ENCODE data around the gene AP3M1. TPM values are rescaled to one million over a fixed set of nuclear protein-coding genes. Genes with fewer than 3 reads are reported as not detected.
"Not testable (repeated sequence)": the region's sequence is repeated elsewhere in the genome, so short reads cannot be mapped to it uniquely, and the experiment has no call there.

The AP3M1 gene, protein sequence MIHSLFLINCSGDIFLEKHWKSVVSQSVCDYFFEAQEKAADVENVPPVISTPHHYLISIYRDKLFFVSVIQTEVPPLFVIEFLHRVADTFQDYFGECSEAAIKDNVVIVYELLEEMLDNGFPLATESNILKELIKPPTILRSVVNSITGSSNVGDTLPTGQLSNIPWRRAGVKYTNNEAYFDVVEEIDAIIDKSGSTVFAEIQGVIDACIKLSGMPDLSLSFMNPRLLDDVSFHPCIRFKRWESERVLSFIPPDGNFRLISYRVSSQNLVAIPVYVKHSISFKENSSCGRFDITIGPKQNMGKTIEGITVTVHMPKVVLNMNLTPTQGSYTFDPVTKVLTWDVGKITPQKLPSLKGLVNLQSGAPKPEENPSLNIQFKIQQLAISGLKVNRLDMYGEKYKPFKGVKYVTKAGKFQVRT
- polyA plus RNA-seq (ENCODE audit: insufficient read depth in 1 of 5, insufficient read length in 5 of 5, low replicate concordance in 1 of 5), result 10 to 100 TPM; 40.5 to 56.2 (median 54.9) TPM
- long read RNA-seq, donor 1, full-length matches to known transcripts, result 18 of 18 reads
- long read RNA-seq, donor 1, partial matches to known transcripts, result 0 of 18 reads
- long read RNA-seq, donor 1, other reads (novel, unspliced or antisense), result 0 of 18 reads
- long read RNA-seq, donor 2, full-length matches to known transcripts, result 7 of 7 reads
- long read RNA-seq, donor 2, partial matches to known transcripts, result 0 of 7 reads
- long read RNA-seq, donor 2, other reads (novel, unspliced or antisense), result 0 of 7 reads
- long read RNA-seq, donor 3, full-length matches to known transcripts, result 11 of 11 reads
- long read RNA-seq, donor 3, partial matches to known transcripts, result 0 of 11 reads
- long read RNA-seq, donor 3, other reads (novel, unspliced or antisense), result 0 of 11 reads
- long read RNA-seq, donor 4, full-length matches to known transcripts, result 6 of 6 reads
- long read RNA-seq, donor 4, partial matches to known transcripts, result 0 of 6 reads
- long read RNA-seq, donor 4, other reads (novel, unspliced or antisense), result 0 of 6 reads
- long read RNA-seq, donor 5, full-length matches to known transcripts, result 14 of 14 reads
- long read RNA-seq, donor 5, partial matches to known transcripts, result 0 of 14 reads
- long read RNA-seq, donor 5, other reads (novel, unspliced or antisense), result 0 of 14 reads
- long read RNA-seq, donor 6, full-length matches to known transcripts, result 12 of 12 reads
- long read RNA-seq, donor 6, partial matches to known transcripts, result 0 of 12 reads
- long read RNA-seq, donor 6, other reads (novel, unspliced or antisense), result 0 of 12 reads
- long read RNA-seq, donor 7, full-length matches to known transcripts, result 11 of 24 reads
- long read RNA-seq, donor 7, partial matches to known transcripts, result 13 of 24 reads
- long read RNA-seq, donor 7, other reads (novel, unspliced or antisense), result 0 of 24 reads
- long read RNA-seq, donor 8, full-length matches to known transcripts, result 5 of 5 reads
- long read RNA-seq, donor 8, partial matches to known transcripts, result 0 of 5 reads
- long read RNA-seq, donor 8, other reads (novel, unspliced or antisense), result 0 of 5 reads

- no peak for DNase-seq
Measured at GRCh38 chr10:74150204-74150989, at the start of gene AP3M1. AP3M1 (minus strand) TSS chr10:74150828; CDS start chr10:74138379, 12,449 bp downstream.

GRCh38 chr10:74199315-74199714 lies 48.7 kb upstream of the AP3M1 start:
- DNase-seq, result no peak

- DNase-seq, result no peak
Measured at GRCh38 chr10:74194999-74195398, 44.4 kb upstream of the AP3M1 start.

- no peak for DNase-seq
Measured at GRCh38 chr10:74194545-74194944, 43.9 kb upstream of the AP3M1 start.

DNA sequence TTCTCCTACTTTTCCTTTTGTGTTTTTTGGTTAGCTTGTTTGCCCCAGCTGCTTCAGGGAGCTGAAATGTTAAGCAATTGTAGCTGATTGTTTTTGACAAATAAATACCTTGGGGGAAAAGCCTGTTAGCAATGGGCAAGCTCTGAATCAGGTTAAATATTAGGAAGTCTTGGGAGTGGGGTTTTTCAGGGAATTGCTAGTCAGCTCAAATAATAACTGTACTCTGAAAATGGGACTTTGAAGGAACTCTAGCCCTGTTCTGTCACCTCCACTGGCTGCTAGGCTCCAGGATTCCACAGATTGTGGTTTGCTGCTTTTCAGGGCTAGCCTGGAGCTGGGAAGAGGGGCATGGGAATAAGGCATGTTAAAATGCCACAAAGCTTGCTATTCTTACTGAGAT lies 39.9 kb upstream of the AP3M1 start:
- DNase-seq, result no peak

- DNase-seq, result peak; percentile 46 to 53
Measured at GRCh38 chr10:74189999-74190421, 39.4 kb upstream of the AP3M1 start.

DNA sequence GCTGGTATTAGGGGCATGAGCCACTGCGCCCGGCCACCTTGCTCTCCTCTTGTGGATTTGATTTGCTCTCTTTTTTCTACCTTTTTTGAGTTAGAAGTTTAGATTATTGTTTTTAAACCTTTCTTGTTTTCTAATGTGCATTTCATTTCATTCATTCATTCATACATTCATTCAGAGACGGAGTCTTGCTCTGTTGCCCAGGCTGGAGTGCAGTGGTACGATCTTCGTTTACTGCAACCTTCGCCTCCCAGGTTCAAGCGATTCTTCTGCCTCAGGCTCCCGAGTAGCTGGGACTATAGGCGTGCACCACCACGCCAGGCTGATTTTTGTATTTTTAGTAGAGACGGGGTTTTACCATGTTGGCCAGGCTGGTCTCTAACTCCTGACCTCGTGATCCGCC lies 38.0 kb upstream of the AP3M1 start:
- not testable (repeated sequence) for DNase-seq

DNA sequence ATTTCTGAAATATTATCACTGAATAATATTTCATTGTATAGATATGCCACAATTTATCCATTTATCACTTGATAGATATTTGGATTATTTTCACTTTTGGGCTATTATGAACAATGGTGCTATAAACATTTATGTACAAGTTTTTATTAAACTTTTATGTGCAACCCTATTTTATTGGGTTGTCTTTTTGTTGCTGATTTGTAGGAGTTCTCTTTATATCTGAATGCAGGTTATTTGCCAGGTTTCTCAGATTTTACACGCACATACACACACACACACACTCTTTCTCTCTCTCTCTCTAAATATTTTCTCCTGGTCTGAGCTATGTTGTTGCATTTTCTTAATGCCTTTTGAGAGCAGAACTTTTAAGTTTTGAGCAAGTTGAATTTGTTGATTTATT lies 36.6 kb upstream of the AP3M1 start:
- no peak for DNase-seq

DNA sequence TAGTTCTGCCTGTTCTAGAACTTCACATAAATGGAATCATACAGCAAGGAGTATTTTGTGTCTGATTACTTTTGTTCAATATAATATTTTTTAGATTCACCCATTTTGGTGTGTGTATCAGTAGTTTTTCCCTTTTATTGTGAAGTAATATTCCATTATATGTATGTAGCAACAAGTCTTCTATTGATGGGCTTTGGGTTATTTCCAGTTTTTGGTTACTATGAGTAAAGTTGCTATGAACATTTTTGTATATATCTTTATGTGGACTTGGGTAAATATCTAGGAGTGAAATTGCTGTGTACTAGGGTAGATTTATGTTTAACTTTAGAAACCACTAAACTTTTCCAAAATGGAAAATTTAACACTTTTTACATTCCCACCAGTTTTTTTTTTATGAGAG lies 36.0 kb upstream of the AP3M1 start:
- DNase-seq, result peak in 1 of 2 donors; percentile 47

DNA sequence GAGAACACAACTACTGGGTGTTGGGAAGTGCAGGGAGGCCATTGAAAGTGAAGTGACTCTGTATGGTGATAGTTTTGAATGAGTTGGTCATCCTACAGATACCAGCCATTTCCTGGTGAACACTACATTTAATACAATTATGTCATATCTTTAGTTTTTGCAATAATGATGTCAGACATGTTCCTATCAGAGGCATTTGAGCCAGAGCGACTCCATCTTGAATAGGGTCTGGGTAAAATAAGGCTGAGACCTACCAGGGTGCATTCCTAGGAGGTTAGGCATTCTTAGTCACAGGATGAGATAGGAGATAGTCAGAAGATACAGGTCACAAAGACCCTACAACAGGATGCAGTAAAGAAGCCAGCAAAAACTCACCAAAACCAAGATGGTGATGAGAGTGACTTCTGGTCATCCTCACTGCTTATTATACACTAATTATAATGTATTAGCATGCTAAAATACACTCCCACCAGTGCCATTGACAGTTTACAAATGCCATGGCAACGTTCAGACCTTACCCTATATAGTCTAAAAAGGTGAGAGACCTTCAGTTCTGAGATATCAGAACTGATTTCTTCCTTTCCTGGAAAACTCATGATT lies 28.6 kb upstream of the AP3M1 start:
- DNase-seq, result no peak

DNA sequence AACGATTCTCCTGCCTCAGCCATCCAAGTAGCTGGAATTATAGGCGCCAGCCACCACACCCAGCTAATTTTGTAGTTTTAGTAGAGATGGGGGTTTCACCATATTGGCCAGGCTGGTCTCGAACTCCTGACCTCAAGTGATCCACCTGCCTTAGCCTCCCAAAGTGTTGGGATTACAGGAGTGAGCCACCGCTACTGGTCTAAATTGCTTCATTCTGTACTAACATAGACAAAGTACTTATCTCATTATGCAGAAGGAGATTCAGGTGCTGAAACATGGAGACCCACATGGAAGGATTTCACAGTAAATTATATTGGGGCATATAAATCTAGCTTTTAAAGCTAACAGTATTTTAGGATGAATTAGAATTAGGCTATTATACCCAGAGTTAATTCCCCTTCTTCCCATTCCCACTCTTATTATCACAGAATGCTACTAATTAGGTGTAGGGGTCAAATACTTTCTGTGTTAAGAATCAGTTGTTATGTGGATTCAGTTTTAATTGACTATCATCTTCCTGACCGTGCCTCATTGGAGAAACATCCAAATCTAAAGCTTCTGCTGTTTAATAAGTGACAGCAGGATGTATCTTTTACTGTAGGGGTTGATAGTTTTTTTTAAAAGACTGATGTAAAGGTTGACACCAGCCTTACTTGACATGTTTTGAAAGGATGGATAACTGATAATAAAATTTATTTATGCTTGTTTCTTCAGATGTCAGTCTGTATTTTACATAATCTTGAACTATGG lies 27.6 kb upstream of the AP3M1 start:
- DNase-seq, result no peak

GRCh38 chr10:74177140-74177677 lies 26.6 kb upstream of the AP3M1 start:
- peak in 1 of 2 donors; percentile 33 for DNase-seq

DNA sequence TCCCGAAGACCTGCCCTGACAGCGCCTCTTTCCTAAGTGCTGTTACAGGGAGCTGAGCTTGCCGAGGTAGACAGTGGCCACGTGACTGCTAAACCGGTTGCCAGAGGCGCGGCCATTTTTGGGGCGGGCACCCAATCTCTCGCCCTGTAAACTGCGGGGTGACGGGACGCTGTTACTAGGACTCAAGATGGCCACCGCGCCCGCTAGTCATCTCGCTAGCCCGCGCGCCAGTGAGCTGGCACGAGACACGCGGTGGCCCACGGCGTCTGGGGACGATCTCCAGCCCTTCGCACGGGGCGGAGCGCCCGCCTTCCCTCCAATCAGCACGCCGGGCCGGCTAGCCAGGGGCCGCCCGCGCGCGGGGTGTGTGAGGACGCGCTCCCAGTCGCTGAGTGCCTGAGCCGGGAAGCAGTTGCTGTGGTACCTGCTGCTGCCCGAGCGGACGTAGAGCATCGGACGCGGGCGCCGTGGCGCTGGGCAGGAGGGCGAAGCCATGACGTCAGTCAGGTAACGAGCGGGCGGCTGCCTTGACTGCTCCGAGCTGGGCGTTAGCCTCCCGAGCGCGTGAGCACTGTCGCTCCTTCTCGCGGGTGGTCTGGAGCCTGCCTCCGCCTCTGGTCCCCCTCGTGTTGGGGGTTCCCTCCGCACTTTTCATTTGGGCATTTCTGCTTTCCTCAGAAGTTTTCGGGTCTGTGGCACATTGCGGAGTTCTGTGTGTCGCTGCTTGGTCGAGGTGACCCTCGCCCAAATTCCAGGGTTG lies 25.9 kb upstream of the AP3M1 start:
- peak; percentile 87 to 88 for DNase-seq

- DNase-seq, result no peak
Measured at GRCh38 chr10:74175510-74176379, 25.1 kb upstream of the AP3M1 start.

- DNase-seq, result no peak
Measured at GRCh38 chr10:74174521-74174920, 23.9 kb upstream of the AP3M1 start.

DNA sequence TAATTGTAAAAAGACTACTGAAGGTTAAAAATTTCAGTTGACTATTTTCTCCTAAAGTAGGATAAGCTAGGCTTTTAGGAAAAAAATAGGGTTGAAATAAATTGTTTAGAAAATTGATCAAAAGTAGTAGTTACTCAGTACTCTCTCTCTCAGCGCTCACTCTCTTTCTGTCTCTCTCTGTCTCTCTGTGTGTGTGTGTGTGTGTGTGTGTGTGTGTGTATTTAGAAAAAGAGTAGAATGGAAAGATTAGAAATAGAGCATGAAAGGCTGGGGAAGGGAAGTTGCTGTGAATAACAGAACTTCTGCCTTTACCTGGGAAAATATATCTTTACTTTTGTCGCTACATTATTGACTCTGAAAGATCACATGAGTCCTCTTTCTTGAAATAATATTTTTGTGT lies 21.0 kb upstream of the AP3M1 start:
- DNase-seq, result no peak

GRCh38 chr10:74167443-74167842 lies 16.8 kb upstream of the AP3M1 start:
- DNase-seq, result no peak

Measured in right lung (tissue), 10 donors.